ENCODE measurements around the gene SCYGR2.

DNA sequence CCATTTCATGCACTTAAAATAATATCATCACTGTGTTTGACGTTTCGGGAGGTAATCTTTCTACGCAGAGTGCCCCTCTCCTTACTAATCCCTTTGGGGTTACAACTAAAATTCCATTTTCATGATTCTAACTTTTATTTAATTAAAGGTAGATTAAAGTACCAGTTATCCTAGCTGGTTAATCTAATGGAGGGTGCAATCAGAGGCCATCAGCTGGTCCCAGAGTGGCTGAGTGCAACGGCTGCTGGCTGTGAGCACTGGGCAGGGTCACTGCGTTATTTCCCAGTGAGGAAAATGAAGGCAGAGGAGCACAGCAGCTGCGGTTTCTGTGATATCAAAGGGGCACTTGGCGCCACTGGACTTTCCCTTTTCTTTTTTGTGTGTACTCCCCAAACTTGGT is 30.7 kb downstream of the SCYGR2 start:
- TF ChIP-seq, protein P1, sequence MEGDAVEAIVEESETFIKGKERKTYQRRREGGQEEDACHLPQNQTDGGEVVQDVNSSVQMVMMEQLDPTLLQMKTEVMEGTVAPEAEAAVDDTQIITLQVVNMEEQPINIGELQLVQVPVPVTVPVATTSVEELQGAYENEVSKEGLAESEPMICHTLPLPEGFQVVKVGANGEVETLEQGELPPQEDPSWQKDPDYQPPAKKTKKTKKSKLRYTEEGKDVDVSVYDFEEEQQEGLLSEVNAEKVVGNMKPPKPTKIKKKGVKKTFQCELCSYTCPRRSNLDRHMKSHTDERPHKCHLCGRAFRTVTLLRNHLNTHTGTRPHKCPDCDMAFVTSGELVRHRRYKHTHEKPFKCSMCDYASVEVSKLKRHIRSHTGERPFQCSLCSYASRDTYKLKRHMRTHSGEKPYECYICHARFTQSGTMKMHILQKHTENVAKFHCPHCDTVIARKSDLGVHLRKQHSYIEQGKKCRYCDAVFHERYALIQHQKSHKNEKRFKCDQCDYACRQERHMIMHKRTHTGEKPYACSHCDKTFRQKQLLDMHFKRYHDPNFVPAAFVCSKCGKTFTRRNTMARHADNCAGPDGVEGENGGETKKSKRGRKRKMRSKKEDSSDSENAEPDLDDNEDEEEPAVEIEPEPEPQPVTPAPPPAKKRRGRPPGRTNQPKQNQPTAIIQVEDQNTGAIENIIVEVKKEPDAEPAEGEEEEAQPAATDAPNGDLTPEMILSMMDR (IDR thresholded peaks at IDR 0.05; ENCODE audit: poor library complexity), result no peak
- no peak for TF ChIP-seq EZH2phosphoT487 (IDR thresholded peaks at IDR 0.05; ENCODE audit: low read depth, severe bottlenecking, unreplicated experiment)
